ENCODE measurements around the gene MLC1. TPM values are rescaled to one million over a fixed set of nuclear protein-coding genes. Genes with fewer than 3 reads are reported as not detected.

The MLC1 gene
- total RNA-seq, 1 donor from 2014 or later: 0.66 TPM

- DNase-seq: no peak
- Histone ChIP-seq H3K36me3 (no peaks in the 10 kb centered on the region), H3K27ac (replicated peaks) (no peak overlapping the region), H3K9me3 (replicated peaks) (no peaks in the 10 kb centered on the region), H3K4me3 (no peak overlapping the region), H3K27me3 (ENCODE audit: low read depth) (peaks cover 56% of the 10 kb centered on the region), H3K4me1 (no peaks in the 10 kb centered on the region)
- TF ChIP-seq, protein P1, sequence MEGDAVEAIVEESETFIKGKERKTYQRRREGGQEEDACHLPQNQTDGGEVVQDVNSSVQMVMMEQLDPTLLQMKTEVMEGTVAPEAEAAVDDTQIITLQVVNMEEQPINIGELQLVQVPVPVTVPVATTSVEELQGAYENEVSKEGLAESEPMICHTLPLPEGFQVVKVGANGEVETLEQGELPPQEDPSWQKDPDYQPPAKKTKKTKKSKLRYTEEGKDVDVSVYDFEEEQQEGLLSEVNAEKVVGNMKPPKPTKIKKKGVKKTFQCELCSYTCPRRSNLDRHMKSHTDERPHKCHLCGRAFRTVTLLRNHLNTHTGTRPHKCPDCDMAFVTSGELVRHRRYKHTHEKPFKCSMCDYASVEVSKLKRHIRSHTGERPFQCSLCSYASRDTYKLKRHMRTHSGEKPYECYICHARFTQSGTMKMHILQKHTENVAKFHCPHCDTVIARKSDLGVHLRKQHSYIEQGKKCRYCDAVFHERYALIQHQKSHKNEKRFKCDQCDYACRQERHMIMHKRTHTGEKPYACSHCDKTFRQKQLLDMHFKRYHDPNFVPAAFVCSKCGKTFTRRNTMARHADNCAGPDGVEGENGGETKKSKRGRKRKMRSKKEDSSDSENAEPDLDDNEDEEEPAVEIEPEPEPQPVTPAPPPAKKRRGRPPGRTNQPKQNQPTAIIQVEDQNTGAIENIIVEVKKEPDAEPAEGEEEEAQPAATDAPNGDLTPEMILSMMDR (IDR thresholded peaks at IDR 0.05; ENCODE audit: borderline replicate concordance): no peak
- intact Hi-C loops (cut with micrococcal nuclease): no loop called here
These were observed 25.8 kb upstream of the MLC1 start for GRCh38 chr22:50111056-50111455.

DNA sequence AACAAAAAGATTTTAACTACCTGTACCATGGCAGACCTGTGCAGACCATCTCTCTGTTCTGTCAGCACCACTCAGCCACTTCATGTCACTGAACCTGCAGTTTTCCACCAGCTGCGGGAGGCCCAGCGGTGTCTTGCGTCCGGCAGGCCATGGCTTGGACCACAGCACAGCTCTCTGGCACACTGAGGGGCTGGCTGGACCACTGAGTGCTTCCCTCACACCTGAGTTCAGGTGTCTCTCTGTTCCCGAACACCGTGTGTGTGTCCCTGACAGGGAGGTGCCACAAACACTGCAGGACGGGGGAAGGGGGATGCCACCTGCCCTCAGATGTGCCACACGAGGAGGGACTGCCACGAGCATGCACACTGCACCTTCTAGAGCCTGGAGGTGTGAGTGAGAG is 22.3 kb upstream of the MLC1 start:
- H3K9me3 ChIP-seq (replicated peaks): no peaks in the 10 kb centered on the region
- H3K27ac ChIP-seq (replicated peaks): no peak overlapping the region
- no peaks in the 10 kb centered on the region for H3K4me1 ChIP-seq
- TF ChIP-seq, protein P1 (IDR thresholded peaks at IDR 0.05; ENCODE audit: borderline replicate concordance): no peak
- H3K4me3 ChIP-seq: no peak overlapping the region
- no peak for DNase-seq
- intact Hi-C loops (cut with micrococcal nuclease): no loop called here
- no peaks in the 10 kb centered on the region for H3K36me3 ChIP-seq
- H3K27me3 ChIP-seq (ENCODE audit: low read depth): peaks cover 42% of the 10 kb centered on the region

DNA sequence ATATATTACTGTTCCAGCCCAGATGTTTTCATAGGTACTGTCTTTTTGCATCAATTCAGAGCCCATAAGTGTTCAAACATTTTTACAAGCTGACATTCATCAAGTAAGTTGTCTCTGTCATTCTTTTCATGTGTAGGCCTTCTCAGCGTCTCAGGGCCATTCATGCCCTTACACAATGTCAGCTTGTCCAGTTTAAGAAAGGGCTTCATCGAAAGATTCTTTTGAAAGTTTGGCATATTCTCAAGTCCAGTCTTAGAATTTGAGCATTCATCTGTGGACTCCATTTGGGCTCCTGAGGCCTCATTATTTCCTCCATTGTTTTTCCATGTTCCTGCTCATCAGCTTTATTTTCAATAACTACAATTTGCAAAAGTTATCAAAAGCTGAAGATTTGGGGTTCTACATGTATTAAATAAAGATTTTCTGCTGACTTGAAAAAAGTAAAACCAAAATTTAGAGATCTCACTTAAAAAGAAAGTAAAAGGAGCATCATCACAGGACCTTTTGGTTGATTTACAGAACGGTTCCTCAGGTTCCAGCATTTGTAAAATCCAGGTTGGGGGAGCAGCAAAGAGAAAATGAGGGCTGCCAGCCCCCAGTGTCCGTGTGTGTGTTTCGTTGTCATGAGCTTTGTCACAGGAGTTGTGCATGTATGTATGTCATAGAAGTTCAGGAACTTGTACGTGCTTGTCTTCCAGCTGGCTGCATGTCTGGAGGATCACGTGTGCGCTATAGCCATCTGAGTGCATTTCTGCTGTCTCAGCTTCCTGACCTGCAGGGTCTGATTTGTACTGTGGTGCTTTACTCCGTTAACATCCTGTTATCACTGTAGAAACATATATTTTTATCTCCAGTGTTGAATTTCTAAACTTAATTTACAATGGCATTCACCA is 20.2 kb upstream of the MLC1 start:
- H3K4me3 ChIP-seq: no peak overlapping the region
- H3K9me3 ChIP-seq (replicated peaks): no peaks in the 10 kb centered on the region
- no peak overlapping the region for H3K27ac ChIP-seq (replicated peaks)
- TF ChIP-seq, protein P1 (IDR thresholded peaks at IDR 0.05; ENCODE audit: borderline replicate concordance): no peak
- H3K27me3 ChIP-seq (ENCODE audit: low read depth): peaks cover 53% of the 10 kb centered on the region
- intact Hi-C loops (cut with micrococcal nuclease): no loop called here
- H3K36me3 ChIP-seq: no peaks in the 10 kb centered on the region
- DNase-seq: no peak
- H3K4me1 ChIP-seq: no peaks in the 10 kb centered on the region

DNA sequence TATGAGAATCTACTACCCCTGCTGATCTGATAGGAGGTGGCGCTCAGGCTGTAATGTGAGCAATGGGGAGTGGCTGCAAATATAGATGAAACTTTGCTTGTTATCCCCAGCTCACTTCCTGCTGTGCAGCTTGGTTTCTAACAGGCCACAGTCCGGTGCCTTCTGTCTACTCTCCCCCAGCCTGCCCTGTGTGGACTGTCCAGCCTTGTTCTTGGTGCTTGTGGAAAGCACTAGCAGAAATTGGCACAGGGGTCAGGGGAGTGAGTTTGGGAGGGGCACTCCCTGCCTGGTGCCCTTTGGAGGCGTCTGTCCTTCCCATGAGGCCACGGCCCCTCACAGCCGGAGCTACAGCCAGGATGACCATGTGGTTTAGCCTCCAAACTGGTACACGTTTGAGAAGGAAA is 18.9 kb upstream of the MLC1 start:
- no peak overlapping the region for H3K27ac ChIP-seq (replicated peaks)
- H3K4me3 ChIP-seq: no peak overlapping the region
- peaks cover 53% of the 10 kb centered on the region for H3K27me3 ChIP-seq (ENCODE audit: low read depth)
- H3K36me3 ChIP-seq: no peaks in the 10 kb centered on the region
- DNase-seq: no peak
- TF ChIP-seq, protein P1 (IDR thresholded peaks at IDR 0.05; ENCODE audit: borderline replicate concordance): no peak
- no peaks in the 10 kb centered on the region for H3K4me1 ChIP-seq
- intact Hi-C loops (cut with micrococcal nuclease): no loop called here
- no peaks in the 10 kb centered on the region for H3K9me3 ChIP-seq (replicated peaks)

GRCh38 chr22:50102946-50103345 is 17.7 kb upstream of the MLC1 start:
- no peak for DNase-seq
- peaks cover 57% of the 10 kb centered on the region for H3K27me3 ChIP-seq (ENCODE audit: low read depth)
- no peaks in the 10 kb centered on the region for H3K4me1 ChIP-seq
- TF ChIP-seq, protein P1 (IDR thresholded peaks at IDR 0.05; ENCODE audit: borderline replicate concordance): no peak
- no peak overlapping the region for H3K27ac ChIP-seq (replicated peaks)
- H3K9me3 ChIP-seq (replicated peaks): no peaks in the 10 kb centered on the region
- intact Hi-C loops (cut with micrococcal nuclease): no loop called here
- no peak overlapping the region for H3K4me3 ChIP-seq
- H3K36me3 ChIP-seq: no peaks in the 10 kb centered on the region

All from left ventricle myocardium inferior (tissue), 1 donor.